ENCODE data around the gene METRN.

The METRN gene

GRCh38 chr16:719815-720446 lies 5.0 kb downstream of the METRN start:
- no peaks in the 10 kb centered on the region for H3K27me3 ChIP-seq (ENCODE audit: control insufficient read depth, insufficient read depth, low read length)
- H3K36me3 ChIP-seq (ENCODE audit: control insufficient read depth, insufficient read depth, low read length), result no peaks in the 10 kb centered on the region
- H3K27ac ChIP-seq, result peak overlapping the region; percentile 94
- H2AFZ ChIP-seq, result peak overlapping the region; percentile 97
- no peak for TF ChIP-seq CTCF (IDR thresholded peaks at IDR 0.05)
- peaks cover 2% of the 10 kb centered on the region for H3K79me2 ChIP-seq
- H3K4me1 ChIP-seq, result peaks cover 17% of the 10 kb centered on the region
- H3K4me2 ChIP-seq (ENCODE audit: low read length), result peak overlapping the region; percentile 97
- no peak overlapping the region for H3K9ac ChIP-seq
- peak overlapping the region; percentile 73 for H3K4me3 ChIP-seq (ENCODE audit: low read depth, low read length)
- H3K9me3 ChIP-seq (ENCODE audit: control insufficient read depth, low read length), result no peaks in the 10 kb centered on the region

DNA sequence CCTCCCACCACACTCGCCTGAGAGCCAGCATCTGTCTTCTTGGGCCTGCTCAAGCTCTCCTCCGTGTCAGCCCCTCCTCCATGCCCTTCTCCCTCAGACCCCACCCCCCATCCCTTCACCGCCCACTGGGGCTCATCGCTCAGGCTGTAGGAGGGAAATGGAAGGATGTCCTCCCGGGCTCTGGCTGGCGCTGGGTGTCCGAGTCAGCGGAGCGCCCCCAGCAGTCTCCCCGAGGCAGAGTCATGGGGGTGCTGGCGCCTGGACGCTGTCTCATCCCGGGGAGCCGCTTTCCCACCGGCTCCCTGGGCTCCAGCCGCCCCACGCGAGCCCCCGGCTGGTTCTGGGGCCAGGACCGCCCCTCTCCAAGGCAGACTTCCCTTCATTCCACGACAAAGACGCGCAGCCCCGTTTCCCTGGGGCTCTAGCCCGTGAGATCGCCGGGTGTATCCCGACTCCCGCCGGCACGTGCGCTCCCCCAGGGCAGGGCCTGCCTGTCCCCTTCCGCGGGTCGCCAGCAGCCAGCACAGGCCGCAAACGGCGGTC lies 5.6 kb downstream of the METRN start:
- Histone ChIP-seq H3K9ac (peak overlapping the region; percentile 63), H3K4me1 (peaks cover 17% of the 10 kb centered on the region), H2AFZ (peak overlapping the region; percentile 97), H3K36me3 (ENCODE audit: control insufficient read depth, insufficient read depth, low read length) (no peaks in the 10 kb centered on the region), H3K4me2 (ENCODE audit: low read length) (peak overlapping the region; percentile 97), H3K4me3 (ENCODE audit: low read depth, low read length) (peak overlapping the region; percentile 73), H3K27me3 (ENCODE audit: control insufficient read depth, insufficient read depth, low read length) (no peaks in the 10 kb centered on the region), H3K27ac (peak overlapping the region; percentile 94), H3K79me2 (peaks cover 2% of the 10 kb centered on the region), H3K9me3 (ENCODE audit: control insufficient read depth, low read length) (no peaks in the 10 kb centered on the region)
- no peak for TF ChIP-seq CTCF (IDR thresholded peaks at IDR 0.05)

DNA sequence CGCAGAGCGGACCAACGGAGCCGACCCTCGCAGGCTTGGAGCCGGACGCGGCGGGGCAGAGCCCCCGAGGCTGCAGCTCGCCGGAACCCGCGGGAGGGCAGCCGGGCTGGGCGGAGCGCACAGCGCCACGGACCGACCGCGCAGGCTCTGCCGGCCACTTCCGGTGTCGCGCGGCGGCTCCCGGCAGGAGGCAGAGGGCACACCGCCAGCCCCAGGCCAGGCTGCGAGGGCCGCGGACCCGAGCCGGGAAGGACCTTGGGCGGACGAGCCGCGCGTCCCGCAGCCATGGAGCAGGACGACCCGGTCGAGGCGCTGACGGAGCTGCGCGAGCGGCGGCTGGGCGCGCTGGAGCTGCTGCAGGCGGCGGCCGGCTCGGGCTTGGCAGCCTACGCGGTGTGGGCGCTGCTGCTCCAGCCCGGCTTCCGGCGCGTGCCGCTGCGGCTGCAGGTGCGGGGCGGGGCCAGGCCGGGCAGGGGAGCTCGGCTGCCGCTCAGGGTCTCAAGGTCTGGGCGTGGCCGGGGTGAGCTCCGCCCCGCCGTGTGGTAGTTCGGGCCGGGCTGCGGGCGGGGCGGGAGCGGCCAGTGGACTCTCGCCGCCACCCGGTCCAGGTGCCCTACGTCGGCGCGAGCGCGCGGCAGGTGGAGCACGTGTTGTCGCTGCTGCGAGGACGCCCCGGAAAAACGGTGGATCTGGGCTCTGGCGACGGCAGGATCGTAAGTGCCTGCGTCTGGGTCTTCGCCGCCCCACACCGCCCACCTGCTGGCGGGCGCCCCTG lies 6.3 kb downstream of the METRN start, which contains the start of gene ANTKMT:
TSS of gene ANTKMT (plus strand) at position 157 of the 775 bp plus-strand sequence. CDS start at position 286, 129 bp downstream.
- Histone ChIP-seq H3K4me3 (ENCODE audit: low read depth, low read length) (peak within 1 kb of the TSS; percentile 73), H3K9me3 (ENCODE audit: control insufficient read depth, low read length) (no peaks in the 10 kb centered on the region), H3K27me3 (ENCODE audit: control insufficient read depth, insufficient read depth, low read length) (no peaks in the 10 kb centered on the region), H3K36me3 (ENCODE audit: control insufficient read depth, insufficient read depth, low read length) (no peaks in the 10 kb centered on the region), H3K79me2 (peaks cover 2% of the 10 kb centered on the region), H3K4me1 (peaks cover 18% of the 10 kb centered on the region), H3K27ac (peak within 1 kb of the TSS; percentile 94), H3K9ac (peak within 1 kb of the TSS; percentile 63), H3K4me2 (ENCODE audit: low read length) (peak within 1 kb of the TSS; percentile 97), H2AFZ (peak within 1 kb of the TSS; percentile 97)
- TF ChIP-seq CTCF (IDR thresholded peaks at IDR 0.05), result no peak

- H3K27ac ChIP-seq, result peak overlapping the region; percentile 94
- no peaks in the 10 kb centered on the region for H3K9me3 ChIP-seq (ENCODE audit: control insufficient read depth, low read length)
- no peaks in the 10 kb centered on the region for H3K36me3 ChIP-seq (ENCODE audit: control insufficient read depth, insufficient read depth, low read length)
- H3K4me1 ChIP-seq, result peaks cover 16% of the 10 kb centered on the region
- H3K4me2 ChIP-seq (ENCODE audit: low read length), result peak overlapping the region; percentile 97
- TF ChIP-seq CTCF (IDR thresholded peaks at IDR 0.05), result no peak
- H3K79me2 ChIP-seq, result peaks cover under 1% of the 10 kb centered on the region
- peak overlapping the region; percentile 38 for H2AFZ ChIP-seq
- no peaks in the 10 kb centered on the region for H3K27me3 ChIP-seq (ENCODE audit: control insufficient read depth, insufficient read depth, low read length)
- H3K9ac ChIP-seq, result no peak overlapping the region
- H3K4me3 ChIP-seq (ENCODE audit: low read depth, low read length), result peak overlapping the region; percentile 73
These were observed 7.0 kb downstream of the METRN start for GRCh38 chr16:721765-722540.
